ENCODE measurements around the gene FBRS. TPM values are rescaled to one million over a fixed set of nuclear protein-coding genes. Genes with fewer than 3 reads are reported as not detected.

Gene FBRS
- total RNA-seq, 1 experiment from 2014 or later = 128 TPM

DNA sequence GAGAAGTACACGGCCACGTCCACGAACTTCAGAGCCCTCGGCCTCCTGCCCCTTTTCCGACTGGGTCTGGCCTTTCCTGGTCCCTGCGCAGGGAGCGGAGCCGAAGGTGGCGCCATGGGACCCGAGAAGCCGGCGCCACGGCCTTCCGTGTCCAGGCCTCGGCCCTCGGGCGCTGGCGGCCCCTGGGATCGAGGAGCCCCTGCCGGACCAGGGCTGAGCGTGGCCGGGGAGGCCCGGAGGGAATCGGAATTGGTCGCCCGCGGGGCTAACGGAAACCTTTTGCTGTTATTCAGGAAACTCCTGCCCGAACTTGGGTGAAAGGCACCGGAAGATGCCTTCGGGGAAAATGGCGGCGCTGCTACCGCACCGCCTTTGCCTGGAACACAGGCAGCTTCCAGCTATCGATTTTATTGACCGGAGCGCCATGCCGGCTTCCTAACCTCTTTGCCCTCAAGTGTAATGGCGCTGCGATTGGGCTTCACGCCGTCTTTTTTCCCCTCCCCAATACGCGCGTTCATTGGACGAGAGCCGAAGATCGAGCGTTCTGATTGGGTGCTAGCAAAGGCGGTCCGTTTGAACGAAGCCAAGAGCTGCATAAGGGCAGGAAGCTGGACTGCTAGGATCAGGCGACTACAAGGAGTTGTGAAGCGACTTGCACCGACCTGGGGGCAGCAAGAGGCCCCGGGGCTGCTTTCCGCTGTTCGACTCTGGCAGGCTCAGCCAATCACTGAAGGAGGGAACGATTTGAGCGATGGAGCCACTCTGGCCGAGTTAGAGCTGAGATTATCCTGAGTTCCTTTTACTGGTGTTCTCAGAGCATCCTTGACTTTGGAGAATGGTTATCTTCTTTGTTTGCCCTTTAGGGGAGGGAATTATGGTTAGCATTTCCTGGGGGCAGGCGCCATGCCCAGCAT lies 48.0 kb upstream of the FBRS start, which contains the start of gene ZNF689:
TSS of gene ZNF689 (minus strand) at position 464 of the 914 bp plus-strand sequence. CDS start at position 116, 348 bp downstream.
- H3K27ac ChIP-seq = peak within 1 kb of the TSS; percentile 49
- H3K79me2 ChIP-seq (ENCODE audit: low read depth) = peaks cover 7% of the 10 kb centered on the region; the same call in 1 of the 2 replicates
- H3K4me2 ChIP-seq = peak within 1 kb of the TSS; percentile 92
- ChIA-PET CTCF (interaction anchor here (0.5 to 0.9 kb wide), 7 partner anchors 12 to 532 kb away, joined by 3 to 6 read pairs (median 3); partner anchors contain the start of genes DCTPP1 and ZNF747), POLR2A (ENCODE audit: unreplicated experiment) (interaction anchor here (0.5 to 1.0 kb wide), 7 partner anchors 10 to 905 kb away, joined by 3 to 9 read pairs (median 6); partner anchors contain the start of genes DCTPP1 and ZNF764)
- intact Hi-C loops (cut with micrococcal nuclease; ENCODE audit: unreplicated experiment) = no loop called here
- no peaks in the 10 kb centered on the region for H4K20me1 ChIP-seq (ENCODE audit: insufficient read depth)
- no peaks in the 10 kb centered on the region for H3K9me2 ChIP-seq (ENCODE audit: insufficient read depth)
- H3K4me3 ChIP-seq = peak within 1 kb of the TSS; percentile 89
- TF ChIP-seq EZH2 (IDR thresholded peaks at IDR 0.05; ENCODE audit: low read depth) = no peak
- TF ChIP-seq, protein P1, sequence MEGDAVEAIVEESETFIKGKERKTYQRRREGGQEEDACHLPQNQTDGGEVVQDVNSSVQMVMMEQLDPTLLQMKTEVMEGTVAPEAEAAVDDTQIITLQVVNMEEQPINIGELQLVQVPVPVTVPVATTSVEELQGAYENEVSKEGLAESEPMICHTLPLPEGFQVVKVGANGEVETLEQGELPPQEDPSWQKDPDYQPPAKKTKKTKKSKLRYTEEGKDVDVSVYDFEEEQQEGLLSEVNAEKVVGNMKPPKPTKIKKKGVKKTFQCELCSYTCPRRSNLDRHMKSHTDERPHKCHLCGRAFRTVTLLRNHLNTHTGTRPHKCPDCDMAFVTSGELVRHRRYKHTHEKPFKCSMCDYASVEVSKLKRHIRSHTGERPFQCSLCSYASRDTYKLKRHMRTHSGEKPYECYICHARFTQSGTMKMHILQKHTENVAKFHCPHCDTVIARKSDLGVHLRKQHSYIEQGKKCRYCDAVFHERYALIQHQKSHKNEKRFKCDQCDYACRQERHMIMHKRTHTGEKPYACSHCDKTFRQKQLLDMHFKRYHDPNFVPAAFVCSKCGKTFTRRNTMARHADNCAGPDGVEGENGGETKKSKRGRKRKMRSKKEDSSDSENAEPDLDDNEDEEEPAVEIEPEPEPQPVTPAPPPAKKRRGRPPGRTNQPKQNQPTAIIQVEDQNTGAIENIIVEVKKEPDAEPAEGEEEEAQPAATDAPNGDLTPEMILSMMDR (conservative IDR thresholded peaks at IDR 0.05) = no peak; the same call in 1 of the 2 replicates
- peak; percentile 88 to 98 for DNase-seq
- TSS peak; percentile 34 for BruUV-seq (replicated peaks)
- H3K36me3 ChIP-seq (ENCODE audit: low read depth) = 0 out of 2 replicates have a peak, but pooled peaks cover 6% of the 10 kb centered on the region
- H2AFZ ChIP-seq = peak within 1 kb of the TSS; percentile 99
- peaks cover 7% of the 10 kb centered on the region; the same call in 1 of the 2 replicates for H3F3A ChIP-seq (ENCODE audit: insufficient read depth, low read depth)
- H3K9me3 ChIP-seq (ENCODE audit: insufficient read depth, low read depth) = no peaks in the 10 kb centered on the region
- H3K27me3 ChIP-seq (ENCODE audit: insufficient read depth, low read depth) = no peaks in the 10 kb centered on the region
- H3K4me1 ChIP-seq (replicated peaks; ENCODE audit: insufficient read depth) = peaks cover 5% of the 10 kb centered on the region; the same call in 1 of the 2 replicates

DNA sequence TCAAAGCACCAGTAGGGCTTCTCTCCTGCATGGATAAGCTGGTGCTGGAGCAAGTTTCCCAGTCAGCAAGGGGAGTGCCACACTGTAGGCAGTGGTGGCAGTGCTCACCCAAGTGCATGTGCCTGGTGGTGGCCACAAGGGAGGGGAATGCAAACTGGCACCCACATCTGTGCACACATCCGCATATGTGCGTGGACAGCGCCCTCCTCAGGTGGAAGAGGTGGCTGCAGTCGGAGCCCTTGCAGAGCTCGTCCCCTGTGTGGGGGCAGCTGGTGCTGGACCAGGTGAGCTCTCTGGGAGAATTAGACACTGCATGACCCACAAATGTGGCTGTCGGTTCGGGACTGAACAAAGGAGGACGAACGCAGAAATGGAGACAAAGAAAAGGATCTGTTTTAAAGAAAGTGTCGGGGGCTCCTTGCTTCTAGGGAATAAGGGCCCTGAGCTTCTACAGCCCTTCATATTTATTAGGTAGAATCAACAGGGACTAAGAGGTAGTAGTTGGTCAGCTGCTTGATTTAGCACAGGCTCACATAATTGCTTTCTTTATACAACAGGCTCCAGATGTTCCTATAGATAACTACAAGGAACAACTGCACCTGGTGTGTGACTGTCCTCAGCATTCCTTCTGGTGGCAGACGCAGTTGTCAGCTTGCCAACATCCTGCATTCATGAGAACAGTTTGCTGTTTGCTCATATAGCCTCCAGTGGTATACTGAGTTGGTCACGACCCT lies 42.7 kb upstream of the FBRS start:
- Histone ChIP-seq H3K9me2 (ENCODE audit: insufficient read depth) (no peaks in the 10 kb centered on the region), H3K9me3 (ENCODE audit: insufficient read depth, low read depth) (no peaks in the 10 kb centered on the region), H3K4me3 (no peak overlapping the region), H3K79me2 (ENCODE audit: low read depth) (no peaks in the 10 kb centered on the region), H2AFZ (no peak overlapping the region), H4K20me1 (ENCODE audit: insufficient read depth) (no peaks in the 10 kb centered on the region), H3K27me3 (ENCODE audit: insufficient read depth, low read depth) (no peaks in the 10 kb centered on the region), H3F3A (ENCODE audit: insufficient read depth, low read depth) (peaks cover 7% of the 10 kb centered on the region; the same call in 1 of the 2 replicates), H3K27ac (no peak overlapping the region), H3K4me1 (replicated peaks; ENCODE audit: insufficient read depth) (no peaks in the 10 kb centered on the region; the same call in 1 of the 2 replicates), H3K4me2 (no peak overlapping the region), H3K36me3 (ENCODE audit: low read depth) (no peaks in the 10 kb centered on the region)
- intact Hi-C loops (cut with micrococcal nuclease; ENCODE audit: unreplicated experiment) = no loop called here
- no TSS peak for BruUV-seq (replicated peaks)
- TF ChIP-seq EZH2 (IDR thresholded peaks at IDR 0.05; ENCODE audit: low read depth) = no peak
- TF ChIP-seq, protein P1 (conservative IDR thresholded peaks at IDR 0.05) = peak; percentile 84
- CTCF ChIA-PET = interaction anchor here (0.7 to 1.4 kb wide), 5 partner anchors 43 to 206 kb away, joined by 3 to 7 read pairs (median 3); partner anchors contain the start of genes DCTPP1 and FBRS
- DNase-seq = peak; percentile 57 to 77
- POLR2A ChIA-PET (ENCODE audit: unreplicated experiment) = no interaction called here

DNA sequence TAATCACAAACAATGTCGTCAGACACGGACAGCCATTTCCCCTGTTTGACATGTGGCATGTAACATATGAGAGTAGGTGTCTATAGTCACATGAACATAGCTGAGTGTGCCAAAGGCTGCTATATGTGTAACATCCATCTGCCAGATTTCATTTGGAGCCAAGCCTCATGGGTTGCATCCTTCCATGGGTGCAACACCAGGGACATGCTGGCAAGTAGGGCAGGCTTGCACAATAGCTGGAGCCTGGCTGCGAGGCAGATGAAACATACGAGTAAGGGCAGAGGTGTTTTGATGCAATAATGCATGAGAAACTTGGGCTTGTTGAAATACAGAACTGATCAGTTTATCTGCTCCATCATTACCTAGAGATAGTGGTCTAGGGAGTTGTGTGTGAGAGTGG lies 39.0 kb upstream of the FBRS start:
- intact Hi-C loops (cut with micrococcal nuclease; ENCODE audit: unreplicated experiment) = no loop called here
- no peaks in the 10 kb centered on the region for H3F3A ChIP-seq (ENCODE audit: insufficient read depth, low read depth)
- no peak for DNase-seq
- H3K27me3 ChIP-seq (ENCODE audit: insufficient read depth, low read depth) = no peaks in the 10 kb centered on the region
- no peak overlapping the region for H3K4me2 ChIP-seq
- H3K4me1 ChIP-seq (replicated peaks; ENCODE audit: insufficient read depth) = no peaks in the 10 kb centered on the region
- no peaks in the 10 kb centered on the region for H3K79me2 ChIP-seq (ENCODE audit: low read depth)
- H4K20me1 ChIP-seq (ENCODE audit: insufficient read depth) = no peaks in the 10 kb centered on the region
- no peaks in the 10 kb centered on the region for H3K36me3 ChIP-seq (ENCODE audit: low read depth)
- CTCF ChIA-PET = no interaction called here
- no peak overlapping the region for H2AFZ ChIP-seq
- no peak for TF ChIP-seq EZH2 (IDR thresholded peaks at IDR 0.05; ENCODE audit: low read depth)
- TF ChIP-seq, protein P1 (conservative IDR thresholded peaks at IDR 0.05) = no peak
- POLR2A ChIA-PET (ENCODE audit: unreplicated experiment) = interaction anchor here (0.6 kb wide), 1 partner anchor 11 kb away, joined by 7 read pairs; no protein-coding TSS in a partner anchor
- H3K9me3 ChIP-seq (ENCODE audit: insufficient read depth, low read depth) = no peaks in the 10 kb centered on the region
- no peak overlapping the region for H3K4me3 ChIP-seq
- H3K9me2 ChIP-seq (ENCODE audit: insufficient read depth) = no peaks in the 10 kb centered on the region
- no peak overlapping the region for H3K27ac ChIP-seq
- BruUV-seq (replicated peaks) = no TSS peak

All from PC-9 (cell line).